HG03439 (cell line): Measurements from ENCODE around the gene MT2A.

Experiments used
- ATAC-seq: cut with Tn5 transposase; IDR thresholded peaks from one replicate; pipeline ENCODE4 v1.9.1; 2021; ENCODE audit warnings: mild to moderate bottlenecking, moderate library complexity; ENCODE audit not compliant: unreplicated experiment

Gene MT2A

DNA sequence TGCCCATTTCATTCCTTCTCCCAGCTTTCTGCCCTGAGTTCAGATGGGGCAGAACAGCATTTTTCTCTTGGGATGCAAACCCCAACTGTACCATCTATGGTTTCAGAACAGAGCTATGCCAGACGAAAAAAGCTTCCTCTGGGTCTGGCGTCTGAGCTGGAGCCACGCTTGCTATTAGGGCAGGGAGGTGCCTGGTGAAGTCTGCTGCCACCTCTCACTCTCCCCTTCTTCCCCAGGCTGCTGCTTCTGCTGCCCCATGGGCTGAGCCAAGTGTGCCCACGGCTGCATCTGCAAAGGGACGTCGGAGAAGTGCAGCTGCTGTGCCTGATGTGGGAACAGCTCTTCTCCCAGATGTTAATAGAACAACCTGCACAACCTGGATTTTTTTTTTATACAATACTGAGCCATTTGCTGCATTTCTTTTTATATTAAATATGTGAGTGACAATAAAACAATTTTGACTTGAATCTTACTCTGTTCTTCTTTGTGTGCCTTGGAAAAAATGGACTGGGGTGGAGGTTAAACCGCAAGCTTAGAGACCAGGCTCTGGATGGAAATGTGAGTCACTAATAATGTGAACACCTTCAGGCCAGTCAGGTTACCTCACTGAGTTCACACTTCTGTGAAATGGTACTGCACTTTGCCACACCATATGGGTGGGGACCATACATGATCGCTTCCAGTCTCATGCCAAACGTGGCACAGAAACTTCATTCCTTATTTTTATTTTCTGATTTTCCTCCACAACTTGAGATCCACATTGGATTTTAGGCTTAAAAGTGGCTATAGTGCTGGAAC lies 28.4 kb downstream of the MT2A start:
- ATAC-seq = no peak

DNA sequence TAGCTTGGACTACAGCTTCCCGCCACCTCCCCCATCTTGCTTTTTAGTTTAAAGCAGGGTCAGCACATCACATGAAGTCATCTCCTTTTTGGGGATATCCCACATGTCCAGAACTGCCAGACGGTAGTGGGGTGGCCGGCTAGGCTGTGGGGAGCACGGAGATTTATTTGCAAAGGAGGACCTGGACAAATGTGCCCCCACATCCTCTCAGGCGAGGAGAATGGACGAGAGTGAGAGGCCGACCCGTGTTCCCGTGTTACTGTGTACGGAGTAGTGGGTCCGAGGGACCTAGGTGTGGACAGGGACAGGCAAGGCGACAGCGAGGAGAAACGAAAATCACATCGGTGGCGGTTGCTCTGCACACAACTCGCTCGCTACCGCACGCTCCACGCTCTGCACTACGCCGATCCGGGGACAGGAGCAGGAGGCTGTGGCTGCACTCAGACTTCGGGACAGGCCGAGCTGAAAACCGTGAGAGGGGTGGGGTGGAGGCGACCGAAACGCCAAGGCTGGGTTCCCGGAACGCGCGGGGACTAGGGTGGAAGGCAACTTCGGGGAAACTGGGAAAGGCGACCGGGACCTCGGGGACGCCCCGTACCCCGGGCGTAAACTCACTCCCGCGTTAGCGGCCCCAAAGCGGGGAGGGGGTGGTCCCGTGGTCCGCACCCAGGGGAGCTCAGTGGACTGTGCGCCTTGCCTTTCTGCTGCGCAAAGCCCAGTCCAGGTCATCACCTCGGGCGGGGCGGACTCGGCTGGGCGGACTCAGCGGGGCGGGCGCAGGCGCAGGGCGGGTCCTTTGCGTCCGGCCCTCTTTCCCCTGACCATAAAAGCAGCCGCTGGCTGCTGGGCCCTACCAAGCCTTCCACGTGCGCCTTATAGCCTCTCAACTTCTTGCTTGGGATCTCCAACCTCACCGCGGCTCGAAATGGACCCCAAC lies 29.7 kb downstream of the MT2A start, which contains the start of gene MT1A:
MT1A (plus strand) TSS at position 853 of the 937 bp plus-strand sequence; CDS start at position 926, 73 bp downstream.
- no peak for ATAC-seq

DNA sequence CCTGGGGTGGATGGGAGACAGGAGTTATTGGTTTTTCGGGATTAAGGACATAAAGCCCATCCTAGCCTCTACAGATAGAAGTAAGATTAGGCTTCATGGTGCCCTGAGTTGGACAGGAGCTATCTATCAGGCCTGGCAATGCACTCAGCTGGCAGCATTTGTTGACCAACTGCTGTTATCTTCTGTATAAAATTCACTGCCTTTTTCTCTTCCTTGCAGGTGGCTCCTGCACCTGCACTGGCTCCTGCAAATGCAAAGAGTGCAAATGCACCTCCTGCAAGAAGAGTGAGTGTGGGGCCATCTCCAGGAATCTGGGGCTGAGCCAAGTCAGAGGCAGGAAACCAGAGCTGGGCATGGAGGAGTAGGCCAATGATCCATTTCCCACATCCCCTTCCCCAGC lies 30.7 kb downstream of the MT2A start:
- no peak for ATAC-seq

DNA sequence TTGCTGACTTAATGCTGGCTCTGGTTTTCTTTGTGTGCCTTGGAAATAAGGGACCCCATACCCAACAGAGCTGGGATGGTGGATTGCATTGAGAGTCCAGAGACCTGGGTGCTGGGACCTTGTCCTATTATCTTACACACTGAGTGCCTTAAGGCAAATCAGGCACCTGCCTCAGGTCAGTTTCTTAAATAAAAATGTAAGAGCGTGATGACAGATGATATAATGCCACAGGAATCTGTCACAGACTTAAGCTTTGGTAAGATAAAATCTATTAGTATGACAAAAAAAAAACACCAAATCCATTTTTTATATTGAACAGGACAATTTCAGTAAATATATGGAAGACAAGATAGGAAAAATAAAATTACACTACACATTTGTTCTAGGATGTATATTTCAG lies 31.7 kb downstream of the MT2A start:
- ATAC-seq = no peak

DNA sequence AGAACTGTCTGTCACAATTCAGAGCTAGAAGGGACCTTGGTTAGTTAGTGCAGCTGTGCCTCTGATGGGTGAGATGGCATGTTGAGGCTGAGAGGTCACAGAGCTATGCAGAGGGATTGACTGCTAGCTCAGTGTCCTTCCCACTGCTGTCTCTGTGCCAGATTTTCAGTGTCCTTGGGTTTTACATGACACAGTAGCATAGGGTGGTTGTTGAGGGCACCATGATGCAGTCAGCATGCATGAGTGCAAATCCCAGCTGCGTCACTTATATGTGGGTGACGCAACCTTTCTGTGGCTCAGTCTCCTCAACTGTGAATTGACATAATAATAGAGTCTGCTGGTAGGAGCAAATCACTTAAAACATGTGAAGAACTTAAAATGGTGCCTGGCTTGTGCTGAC lies 32.8 kb downstream of the MT2A start:
- ATAC-seq = no peak

DNA sequence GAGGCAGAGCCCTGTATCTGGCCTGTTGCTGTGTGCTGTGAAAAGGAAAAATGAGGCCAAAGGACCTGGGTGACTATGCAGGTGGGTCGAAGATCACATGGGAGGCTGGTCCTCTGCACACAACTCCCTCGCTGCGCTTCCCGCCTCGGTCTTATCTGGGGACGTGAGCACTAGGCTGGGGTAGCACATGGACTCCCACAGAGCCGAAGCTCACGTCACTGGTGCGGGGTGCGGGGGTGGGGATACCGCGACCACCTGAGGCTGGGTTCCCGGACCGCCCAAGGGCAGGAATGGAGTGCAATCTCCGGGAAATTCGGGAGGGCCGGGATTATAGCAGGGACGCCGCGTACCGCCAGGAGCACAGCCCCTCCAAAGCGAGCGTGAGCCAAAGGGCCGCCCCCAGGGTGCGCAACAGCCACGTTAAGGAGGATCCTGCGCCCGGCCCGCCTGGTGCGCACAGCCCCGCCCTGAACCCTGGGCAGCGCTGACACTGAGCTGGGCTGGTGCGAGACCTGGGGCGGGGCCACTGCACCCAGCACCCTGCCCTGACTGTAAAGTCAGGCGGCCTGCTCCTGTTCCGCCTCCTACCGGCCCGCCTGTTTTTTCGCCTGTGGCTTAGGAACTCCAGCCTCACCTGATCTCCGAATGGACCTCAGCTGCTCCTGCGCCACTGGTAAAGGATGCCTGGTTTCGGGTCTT lies 34.8 kb downstream of the MT2A start:
- peak; percentile 80 for ATAC-seq

DNA sequence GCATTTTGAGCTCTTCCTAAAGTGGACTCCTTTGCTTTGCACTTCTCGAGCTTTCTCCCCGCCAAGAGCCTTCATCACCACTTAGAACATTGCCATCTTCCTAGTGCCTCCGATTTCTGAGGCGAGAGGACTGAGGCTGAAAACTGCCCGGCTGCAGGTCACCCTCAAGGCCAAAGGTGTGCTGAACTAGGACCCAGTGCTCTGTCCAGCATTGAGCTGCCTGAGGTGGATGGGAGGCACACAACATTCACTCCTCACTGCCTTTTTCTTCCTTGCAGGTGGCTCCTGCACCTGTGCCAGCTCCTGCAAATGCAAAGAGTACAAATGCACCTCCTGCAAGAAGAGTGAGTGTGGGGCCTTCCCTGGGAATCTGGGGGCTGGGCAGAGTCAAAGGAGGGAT lies 35.4 kb downstream of the MT2A start:
- ATAC-seq = no peak

DNA sequence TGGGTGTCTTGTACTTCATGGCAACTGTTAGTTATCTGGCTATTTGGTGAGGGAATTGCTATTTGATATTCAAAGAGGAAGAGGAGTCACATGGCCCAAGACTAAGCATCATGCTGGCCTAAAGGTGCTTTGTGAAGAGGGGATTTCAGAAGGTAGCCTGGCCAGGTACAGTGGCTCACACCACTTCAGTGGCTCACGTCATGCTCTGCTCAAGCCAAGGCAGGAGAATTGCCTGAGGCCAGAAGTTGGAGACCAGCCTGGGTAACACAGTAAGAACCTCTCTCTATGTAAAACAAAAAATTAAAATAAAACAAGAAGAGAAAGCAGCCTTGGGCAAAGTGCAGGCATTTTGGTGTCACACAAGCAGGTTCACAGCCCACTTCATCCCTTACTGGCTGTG lies 36.9 kb downstream of the MT2A start:
- ATAC-seq = no peak

DNA sequence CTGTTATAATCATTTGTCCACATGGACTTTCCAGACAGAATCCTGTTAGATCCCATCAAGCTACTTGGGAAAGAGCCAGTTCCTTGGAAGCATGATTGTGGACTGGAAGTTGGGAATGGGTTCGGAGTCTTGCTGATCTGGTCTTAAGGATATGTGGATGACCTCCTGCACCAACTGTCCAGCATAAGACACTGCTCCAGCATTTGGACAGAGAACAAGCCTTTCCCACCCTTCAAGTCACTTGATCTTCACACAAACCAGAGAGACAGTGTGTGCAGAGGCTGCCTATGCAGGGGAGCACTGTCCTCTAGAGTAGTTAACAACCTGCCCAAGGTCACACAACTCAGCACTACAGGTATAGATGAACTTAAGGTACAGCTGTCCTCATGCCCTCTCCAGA lies 37.5 kb downstream of the MT2A start:
- ATAC-seq = no peak

DNA sequence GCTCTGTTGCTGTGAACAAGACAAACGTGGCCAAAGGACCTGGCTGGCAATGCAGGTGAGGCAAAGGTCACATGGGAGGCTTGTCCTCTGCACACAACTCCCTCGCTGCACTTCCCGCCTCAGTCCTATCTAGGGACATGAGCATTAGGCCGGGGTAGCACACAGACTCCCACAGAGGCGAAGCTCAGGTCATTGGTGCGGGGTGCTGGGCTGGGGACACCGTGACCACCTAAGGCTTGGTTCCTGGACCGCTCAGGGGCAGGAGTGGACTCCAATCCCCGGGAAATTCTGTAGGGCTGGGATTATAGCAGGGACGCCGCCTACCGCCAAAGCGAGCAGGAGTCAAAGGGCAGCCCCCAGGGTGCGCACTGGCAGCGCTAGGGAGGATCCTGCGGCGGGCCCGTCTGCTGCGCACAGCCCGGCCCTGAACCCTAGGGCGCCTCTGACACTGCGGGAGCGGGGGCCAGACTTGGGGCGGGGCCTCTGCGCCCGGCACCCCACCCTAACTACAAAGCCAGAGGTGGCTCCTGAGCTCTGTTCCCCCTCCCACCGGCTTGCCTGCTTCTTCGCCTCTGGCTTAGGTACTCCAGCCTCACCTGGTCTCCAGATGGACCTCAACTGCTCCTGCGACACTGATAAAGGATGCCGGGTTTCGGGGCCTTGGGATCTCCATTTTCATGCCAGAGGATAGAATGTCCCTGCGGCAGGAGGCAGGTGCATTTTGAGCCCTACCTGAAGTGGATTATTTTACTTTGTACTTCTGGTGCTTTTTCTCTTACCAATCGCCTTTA lies 39.5 kb downstream of the MT2A start:
- no peak for ATAC-seq

DNA sequence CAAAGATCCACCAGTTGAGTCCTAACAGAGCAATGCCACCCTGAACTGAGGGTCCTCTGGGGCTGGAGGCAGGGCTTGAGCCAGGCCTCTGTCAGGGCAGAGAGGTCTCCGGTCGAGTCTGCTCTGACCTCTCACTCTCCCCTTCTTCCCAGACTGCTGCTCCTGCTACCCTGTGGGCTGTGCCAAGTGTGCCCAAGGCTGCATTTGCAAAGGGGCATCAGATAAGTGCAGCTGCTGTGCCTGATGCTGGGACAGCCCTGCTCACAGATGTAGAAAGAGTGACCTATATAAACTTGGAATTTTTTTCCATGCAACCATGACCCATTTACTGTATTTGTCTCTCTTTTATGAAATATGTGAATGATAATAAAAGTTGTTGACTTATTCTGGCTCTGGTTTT lies 40.9 kb downstream of the MT2A start:
- ATAC-seq = no peak

DNA sequence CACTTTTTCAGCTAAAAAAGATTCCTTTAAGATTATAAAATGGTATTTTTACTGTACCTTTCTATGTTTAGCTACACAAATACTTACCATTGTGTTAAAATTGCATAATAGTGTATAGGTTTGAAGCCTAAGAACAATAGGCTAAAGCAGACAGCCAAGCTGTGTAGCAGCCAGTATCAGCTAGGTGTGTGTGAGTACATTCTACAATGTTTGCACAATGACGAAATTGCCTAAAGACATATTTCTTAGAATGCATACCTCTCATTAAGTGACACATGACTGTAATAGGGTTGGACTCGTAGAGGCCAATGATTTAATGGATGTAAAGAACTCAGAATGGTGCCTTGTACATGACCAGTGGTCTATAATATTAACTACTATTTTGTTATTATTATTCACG lies 41.4 kb downstream of the MT2A start:
- no peak for ATAC-seq

DNA sequence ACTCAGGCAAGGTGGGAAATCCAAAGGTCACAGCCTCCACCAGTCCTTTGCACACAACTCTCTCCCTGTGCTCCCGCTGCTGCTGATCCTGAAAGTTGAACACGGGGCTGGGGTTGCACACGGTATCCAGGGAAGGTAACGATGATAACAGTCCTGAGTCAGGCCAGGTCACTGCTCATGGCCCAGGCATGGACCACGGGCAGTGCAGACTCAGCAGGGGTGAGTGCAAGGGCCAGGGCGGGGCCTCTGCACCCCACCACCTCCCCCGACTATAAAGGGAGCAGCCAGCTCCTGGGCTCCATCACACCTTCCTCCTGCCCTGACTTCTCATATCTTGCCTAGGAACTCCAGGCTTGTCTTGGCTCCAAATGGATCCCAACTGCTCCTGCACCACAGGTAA lies 43.2 kb downstream of the MT2A start, which contains the start of gene MT1B:
MT1B (plus strand) TSS at position 301 of the 400 bp plus-strand sequence; CDS start at position 369, 68 bp downstream.
- no peak for ATAC-seq

DNA sequence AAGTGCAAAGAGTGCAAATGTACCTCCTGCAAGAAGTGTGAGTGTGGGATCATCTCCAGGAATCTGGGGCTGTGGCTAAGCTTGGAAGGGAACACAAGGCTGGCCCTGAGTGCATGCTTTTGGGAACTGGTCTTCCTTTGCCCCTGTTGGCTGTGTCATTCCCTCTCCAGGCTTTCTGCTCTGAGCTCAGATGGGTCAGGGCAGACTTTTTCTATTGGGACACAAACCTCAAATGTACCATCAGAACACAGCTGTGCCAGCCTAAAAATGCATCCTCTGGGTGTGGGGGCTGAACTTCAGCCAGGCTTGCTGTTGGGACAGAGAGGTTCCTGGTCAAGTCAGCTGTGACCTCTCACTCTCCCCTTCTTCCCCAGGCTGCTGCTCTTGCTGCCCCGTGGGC lies 44.2 kb downstream of the MT2A start:
- ATAC-seq = no peak

DNA sequence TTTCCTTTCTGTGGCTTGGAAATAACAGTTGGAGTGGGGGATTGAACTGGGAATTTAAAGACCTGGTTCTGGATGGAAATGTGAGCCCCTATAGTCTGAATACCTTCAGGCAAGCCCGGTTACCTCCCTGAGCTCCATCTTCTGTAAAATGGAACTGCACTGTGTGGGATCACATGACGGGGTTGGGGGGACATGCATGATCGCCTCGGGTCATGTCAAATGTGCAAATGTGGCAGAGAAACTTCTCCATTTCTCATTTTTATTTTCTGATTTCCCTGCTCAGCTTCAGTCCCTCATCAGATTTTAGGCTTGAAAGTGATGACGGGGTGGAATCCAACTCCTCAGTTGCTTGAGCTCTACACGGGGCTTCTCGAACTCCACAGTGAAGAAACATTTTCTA lies 44.8 kb downstream of the MT2A start:
- ATAC-seq = no peak

DNA sequence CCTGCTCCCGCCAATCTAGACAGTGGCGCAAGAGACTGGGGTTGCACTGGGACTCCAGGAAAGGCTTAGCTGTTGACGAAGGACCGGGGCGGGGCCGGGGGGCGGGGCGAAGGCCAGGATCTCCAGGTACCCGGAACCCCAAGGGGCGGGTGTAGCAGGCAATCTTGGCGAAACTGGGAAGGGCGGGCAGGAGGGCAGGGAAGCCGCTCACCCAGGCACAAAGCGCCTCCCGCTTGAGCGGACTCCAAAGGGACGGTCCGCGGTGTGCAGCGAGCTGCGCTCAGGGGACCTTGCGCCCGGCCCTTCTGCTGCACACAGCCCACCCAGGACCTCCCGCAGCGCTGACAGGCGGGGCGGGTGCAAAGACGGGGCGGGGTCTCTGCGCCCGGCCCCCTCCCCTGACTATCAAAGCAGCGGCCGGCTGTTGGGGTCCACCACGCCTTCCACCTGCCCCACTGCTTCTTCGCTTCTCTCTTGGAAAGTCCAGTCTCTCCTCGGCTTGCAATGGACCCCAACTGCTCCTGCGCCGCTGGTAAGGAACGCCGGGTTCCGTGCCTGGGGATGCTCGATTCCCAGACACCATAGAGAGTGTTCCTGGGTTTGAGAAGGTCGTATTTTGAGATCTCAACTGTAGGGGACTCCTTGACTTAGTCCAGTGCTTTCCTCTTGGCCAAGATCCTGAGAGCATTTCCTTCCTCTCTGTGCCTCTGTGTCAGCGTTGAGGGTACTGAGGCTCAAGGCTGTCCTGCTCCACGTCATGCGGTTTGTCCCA lies 49.4 kb downstream of the MT2A start, which contains the start of gene MT1F:
MT1F (plus strand) TSS at position 405 of the 772 bp plus-strand sequence; CDS start at position 505, 100 bp downstream.
- no peak for ATAC-seq

DNA sequence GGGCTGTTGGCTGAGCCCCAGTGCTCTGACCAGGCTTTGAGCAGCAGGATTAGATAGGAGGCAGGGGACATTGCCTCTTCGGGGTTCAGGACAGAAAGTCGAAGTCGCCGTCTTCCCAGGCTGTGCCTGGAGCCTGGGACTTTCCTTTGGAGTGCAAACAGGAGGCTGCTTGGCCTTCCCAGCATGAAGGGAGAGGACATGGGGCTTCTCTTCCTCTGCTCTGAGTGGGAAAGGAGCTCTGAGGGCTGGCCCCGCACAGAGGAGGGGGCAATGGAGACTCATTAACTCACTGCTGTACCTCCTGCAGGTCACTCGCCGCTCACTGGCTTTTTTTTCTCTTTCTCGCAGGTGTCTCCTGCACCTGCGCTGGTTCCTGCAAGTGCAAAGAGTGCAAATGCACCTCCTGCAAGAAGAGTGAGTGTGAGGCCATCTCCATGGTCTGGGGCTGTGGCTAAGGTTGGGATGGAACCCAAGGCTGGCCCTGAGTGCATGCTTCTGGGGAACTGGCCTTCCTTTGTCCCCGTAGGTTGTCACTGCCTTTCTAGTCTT lies 50.0 kb downstream of the MT2A start:
- no peak for ATAC-seq
